ES-I3 (cell line): ENCODE results near the gene SOX10.
"Not testable (repeated sequence)": the region's sequence is repeated elsewhere in the genome, so short reads cannot be mapped to it uniquely, and the experiment has no call there.

Experiments
- H3K36me3 ChIP-seq: 2 replicates; pipeline ENCODE4 v1.6.1; 2013; ENCODE audit warnings: mild to moderate bottlenecking, low read length, control low read depth, moderate library complexity; ENCODE audit not compliant: insufficient read depth
- H3K4me1 ChIP-seq: 2 replicates; pipeline ENCODE4 v1.6.1; 2013; ENCODE audit warnings: mild to moderate bottlenecking, control low read depth, low read length; ENCODE audit not compliant: insufficient read depth
- H3K9ac ChIP-seq: 2 replicates; pipeline ENCODE4 v1.6.1; 2013; ENCODE audit warnings: low read depth, mild to moderate bottlenecking, low read length, moderate library complexity
- H3K9me3 ChIP-seq: 2 replicates; pipeline ENCODE4 v1.6.1; 2013; ENCODE audit warnings: mild to moderate bottlenecking, low read length, moderate library complexity; ENCODE audit not compliant: control insufficient read depth, insufficient read depth

SOX10 gene

DNA sequence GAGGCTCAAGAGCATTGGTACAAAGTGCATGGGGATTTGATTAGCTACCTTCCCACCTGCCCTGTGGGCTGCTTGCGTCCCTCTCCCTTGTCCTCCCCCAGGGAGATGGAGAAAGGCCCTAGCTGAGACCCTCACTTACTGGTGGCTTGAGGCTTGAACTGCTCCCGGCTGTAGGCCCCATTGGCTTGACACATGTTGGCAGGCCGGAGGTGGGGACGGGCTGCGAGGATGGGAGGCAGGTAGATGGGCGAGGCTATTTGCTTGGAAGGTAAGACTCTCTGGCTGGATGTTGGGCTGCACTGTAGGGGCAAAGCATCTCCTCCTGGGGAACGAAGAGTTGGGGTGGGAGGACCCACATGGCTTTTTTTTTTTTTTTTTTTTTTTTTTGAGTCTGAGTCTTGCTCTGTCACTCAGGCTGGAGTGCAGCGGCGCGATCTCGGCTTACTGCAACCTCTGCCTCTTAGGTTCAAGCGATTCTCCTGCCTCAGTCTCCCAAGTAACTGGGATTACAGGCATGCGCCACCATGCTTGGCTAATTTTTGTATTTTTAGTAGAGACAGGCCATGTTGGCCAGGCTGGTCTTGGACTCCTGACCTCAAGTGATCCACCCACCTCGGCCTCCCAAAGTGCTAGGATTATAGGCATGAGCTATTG, 37.1 kb downstream of the SOX10 start:
- not testable (repeated sequence) for H3K4me1 ChIP-seq, H3K36me3 ChIP-seq, H3K9ac ChIP-seq, H3K9me3 ChIP-seq

DNA sequence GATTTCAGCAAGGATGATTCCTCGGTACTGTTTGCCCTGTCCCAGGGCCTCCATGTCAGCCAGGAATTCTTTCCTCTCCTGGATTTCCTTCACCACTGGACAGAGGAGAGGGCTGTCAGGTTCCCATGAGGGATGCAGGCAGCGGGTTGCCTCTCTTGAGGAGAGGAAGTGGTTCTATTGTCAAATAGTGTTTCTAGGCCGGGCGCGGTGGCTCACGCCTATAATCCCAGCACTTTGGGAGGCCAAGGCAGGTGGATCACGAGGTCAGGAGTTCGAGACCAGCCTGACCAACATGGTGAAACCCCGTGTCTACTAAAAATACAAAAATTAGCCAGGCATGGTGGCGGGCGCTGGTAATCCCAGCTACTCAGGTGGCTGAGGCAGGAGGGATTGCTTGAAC, 39.9 kb downstream of the SOX10 start:
- H3K9ac ChIP-seq, H3K9me3 ChIP-seq, H3K4me1 ChIP-seq, H3K36me3 ChIP-seq: not testable (repeated sequence)

DNA sequence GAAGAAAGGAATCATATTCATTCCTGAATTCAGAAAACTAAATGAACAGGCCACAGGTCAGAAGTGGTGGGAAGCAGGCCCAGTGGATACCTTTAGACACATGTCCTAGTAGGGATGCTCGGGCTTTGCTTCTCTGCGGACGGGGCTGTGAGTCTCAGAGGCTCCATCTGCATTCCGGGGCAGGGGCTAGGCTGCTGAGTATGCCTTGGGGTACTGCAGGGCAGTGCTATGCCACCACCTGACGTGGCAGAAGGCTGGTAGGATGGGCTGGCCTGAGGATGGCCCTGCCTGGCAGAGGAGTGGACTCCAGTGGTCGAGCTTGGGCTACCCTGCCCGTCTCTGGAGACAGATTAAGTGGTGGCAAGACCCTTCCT, 40.5 kb downstream of the SOX10 start:
- Histone ChIP-seq H3K9ac (no peak overlapping the region), H3K4me1 (no peaks in the 10 kb centered on the region), H3K9me3 (no peaks in the 10 kb centered on the region), H3K36me3 (peaks cover 7% of the 10 kb centered on the region; the same call in 1 of the 2 replicates)

DNA sequence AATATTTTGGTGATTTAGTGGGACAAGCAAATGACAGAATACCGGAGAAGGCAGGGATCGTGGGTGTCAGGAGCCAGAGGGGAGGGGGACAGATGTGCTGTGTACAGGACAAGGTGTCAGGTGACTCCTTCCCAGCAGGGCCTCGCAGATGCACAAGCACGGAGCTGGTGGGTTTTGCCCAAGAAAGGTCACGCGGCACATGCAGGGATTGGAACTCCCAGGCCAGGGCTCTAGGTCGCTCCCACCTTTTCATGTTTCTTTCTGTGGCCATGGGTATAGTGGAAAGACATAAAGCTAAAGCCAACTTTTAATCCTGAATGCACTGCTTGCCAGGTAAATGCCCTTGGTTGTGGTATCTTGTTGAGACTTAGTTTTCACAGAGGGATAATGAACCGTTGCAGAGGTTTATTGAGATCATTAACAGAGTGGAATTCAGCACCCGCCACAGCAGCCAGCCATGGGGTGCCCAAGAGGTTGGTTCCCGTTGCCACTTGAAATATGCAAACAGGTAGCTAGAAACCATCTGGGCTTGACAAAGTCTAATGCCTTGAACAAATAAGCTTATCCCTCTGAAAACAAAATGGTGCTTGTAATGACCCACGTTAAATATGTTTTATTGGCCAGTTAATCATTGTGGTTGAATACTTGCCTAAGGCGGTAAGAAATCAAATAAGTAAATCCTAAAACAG, 41.1 kb downstream of the SOX10 start:
- H3K4me1 ChIP-seq, result no peaks in the 10 kb centered on the region
- peaks cover 7% of the 10 kb centered on the region; the same call in 1 of the 2 replicates for H3K36me3 ChIP-seq
- H3K9me3 ChIP-seq, result no peaks in the 10 kb centered on the region
- H3K9ac ChIP-seq, result no peak overlapping the region

DNA sequence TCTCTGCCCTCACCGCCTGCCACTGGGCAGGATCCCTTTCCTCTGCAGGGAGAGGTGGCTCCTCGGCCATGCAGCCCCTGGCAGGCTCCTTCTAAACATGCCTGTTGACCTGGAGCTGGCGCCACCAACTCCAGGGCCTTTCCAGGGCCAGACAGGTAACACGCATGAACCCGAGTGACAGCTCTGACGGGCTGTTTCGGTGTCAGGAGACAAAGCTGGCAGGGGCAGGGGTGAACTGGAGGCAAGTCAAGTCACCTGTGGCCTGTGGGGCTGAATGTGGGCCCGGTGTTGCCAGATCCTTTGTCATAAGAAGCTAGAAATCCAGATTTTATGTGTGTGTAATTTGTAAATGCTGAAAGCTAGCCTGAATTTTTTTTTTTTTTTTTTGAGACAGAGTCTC, 42.2 kb downstream of the SOX10 start:
- H3K36me3 ChIP-seq, result peaks cover 7% of the 10 kb centered on the region; the same call in 1 of the 2 replicates
- no peaks in the 10 kb centered on the region for H3K9me3 ChIP-seq
- H3K9ac ChIP-seq, result no peak overlapping the region
- no peaks in the 10 kb centered on the region for H3K4me1 ChIP-seq

DNA sequence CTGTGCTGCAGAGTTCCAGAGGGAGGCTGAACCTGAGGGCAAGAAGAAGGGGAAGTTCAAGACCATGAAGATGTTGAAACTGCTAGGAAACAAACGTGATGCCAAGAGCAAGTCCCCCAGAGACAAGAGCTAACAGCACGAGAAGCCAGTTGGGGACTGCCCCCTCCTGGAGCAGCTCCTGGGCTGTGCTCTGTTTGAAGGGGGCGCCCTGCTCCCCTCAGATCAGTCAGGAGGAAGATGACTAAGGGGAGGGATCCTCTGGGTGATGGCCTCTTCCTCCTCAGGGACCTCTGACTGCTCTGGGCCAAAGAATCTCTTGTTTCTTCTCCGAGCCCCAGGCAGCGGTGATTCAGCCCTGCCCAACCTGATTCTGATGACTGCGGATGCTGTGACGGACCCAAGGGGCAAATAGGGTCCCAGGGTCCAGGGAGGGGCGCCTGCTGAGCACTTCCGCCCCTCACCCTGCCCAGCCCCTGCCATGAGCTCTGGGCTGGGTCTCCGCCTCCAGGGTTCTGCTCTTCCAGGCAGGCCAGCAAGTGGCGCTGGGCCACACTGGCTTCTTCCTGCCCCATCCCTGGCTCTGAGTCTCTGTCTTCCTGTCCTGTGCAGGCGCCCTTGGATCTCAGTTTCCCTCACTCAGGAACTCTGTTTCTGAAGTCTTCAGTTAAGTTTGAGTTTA, 43.5 kb downstream of the SOX10 start:
- Histone ChIP-seq H3K9me3 (no peaks in the 10 kb centered on the region), H3K36me3 (peaks cover 7% of the 10 kb centered on the region; the same call in 1 of the 2 replicates), H3K9ac (no peak overlapping the region), H3K4me1 (no peaks in the 10 kb centered on the region)

DNA sequence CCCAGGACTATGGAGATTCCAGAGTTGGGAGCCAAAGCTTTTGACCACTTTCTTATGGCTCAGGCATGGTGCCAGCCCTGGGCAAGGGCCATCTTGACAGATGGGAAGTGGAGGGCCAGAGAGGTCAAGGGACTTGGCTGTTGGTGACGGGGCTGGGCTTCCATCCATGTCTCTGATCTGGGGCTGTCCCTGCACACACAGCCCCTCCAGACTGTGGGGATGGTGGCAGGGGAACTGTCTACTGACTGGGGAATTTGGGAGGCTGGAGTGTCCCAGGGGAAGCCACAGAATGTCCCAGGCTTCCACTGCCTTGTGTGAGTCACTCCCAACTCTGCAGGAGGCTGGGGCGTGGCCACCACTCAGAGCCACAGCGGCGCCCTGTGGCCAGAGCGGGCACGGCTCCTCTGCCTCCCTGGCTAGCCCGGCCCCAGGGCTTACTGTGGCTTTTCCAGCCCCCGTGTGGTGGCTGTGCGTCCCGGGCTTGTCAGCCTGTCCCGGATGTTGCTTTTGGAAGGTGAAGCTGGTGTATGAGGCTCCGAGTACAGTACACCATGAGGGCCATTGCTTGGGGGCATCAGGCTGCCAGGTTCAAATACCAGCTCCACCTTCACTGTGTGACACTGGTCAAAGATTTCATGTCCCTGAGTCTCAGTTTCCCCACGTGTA, 50.5 kb downstream of the SOX10 start:
- Histone ChIP-seq H3K36me3 (no peaks in the 10 kb centered on the region; the same call in 1 of the 2 replicates), H3K4me1 (no peaks in the 10 kb centered on the region; the same call in 1 of the 2 replicates), H3K9me3 (no peaks in the 10 kb centered on the region), H3K9ac (no peak overlapping the region)

DNA sequence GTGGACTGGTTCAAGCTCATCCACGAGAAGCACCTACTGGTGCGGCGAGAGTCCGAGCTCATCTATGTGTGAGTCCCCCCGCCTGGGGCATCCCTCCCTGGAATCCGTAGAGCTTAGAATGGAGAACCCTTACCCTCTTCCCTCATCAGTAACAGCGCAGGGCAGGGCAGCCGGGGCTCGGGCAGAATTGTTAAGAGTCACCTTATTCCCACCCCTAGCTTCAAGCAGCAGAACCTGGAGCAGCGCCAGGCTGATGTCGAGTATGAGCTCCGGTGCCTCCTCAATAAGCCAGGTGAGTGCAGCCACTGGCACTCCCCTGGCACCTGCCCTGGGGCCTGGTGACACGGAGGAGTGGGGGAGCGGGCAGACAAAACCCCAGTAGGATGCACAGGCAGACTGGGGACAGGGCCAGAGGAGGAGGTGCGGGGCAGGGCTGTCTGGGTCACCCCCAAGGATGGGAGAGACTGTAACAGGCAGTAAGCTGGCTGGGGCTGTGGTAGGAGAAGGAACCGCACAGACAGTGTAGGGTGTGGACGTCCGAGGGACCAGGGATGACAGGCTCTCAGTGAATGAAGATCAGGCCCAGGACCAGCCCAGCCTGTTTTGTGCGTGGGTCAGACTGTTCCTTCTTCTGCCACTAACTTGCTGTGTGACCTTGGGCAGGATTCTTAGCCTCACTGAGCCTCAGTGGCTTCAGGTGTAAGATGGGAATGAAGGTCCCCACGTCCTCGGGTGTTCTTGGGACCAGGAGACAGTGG, 51.4 kb downstream of the SOX10 start:
- Histone ChIP-seq H3K9ac (no peak overlapping the region), H3K4me1 (no peaks in the 10 kb centered on the region; the same call in 1 of the 2 replicates), H3K36me3 (no peaks in the 10 kb centered on the region; the same call in 1 of the 2 replicates), H3K9me3 (no peaks in the 10 kb centered on the region)

DNA sequence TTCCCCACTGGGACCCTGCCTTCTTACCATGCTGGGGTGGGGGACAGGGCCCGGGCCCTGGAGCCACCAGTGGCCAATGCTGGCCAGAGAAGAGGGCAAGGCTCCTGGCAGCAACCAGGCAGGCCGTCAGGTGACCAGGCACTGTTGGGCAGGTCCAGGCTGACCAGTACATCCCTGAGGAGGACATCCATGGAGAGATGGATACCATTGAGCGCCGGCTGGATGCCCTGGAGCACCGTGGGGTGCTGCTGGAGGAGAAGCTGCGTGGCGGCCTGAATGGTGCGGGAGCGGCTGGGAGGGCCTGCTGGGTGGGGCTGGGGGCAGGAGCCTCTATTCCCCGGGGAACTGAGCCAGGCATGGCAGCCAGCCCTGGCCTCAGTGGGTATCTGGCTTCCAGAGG, 52.0 kb downstream of the SOX10 start:
- Histone ChIP-seq H3K4me1 (no peaks in the 10 kb centered on the region; the same call in 1 of the 2 replicates), H3K36me3 (no peaks in the 10 kb centered on the region; the same call in 1 of the 2 replicates), H3K9me3 (no peaks in the 10 kb centered on the region), H3K9ac (no peak overlapping the region)

DNA sequence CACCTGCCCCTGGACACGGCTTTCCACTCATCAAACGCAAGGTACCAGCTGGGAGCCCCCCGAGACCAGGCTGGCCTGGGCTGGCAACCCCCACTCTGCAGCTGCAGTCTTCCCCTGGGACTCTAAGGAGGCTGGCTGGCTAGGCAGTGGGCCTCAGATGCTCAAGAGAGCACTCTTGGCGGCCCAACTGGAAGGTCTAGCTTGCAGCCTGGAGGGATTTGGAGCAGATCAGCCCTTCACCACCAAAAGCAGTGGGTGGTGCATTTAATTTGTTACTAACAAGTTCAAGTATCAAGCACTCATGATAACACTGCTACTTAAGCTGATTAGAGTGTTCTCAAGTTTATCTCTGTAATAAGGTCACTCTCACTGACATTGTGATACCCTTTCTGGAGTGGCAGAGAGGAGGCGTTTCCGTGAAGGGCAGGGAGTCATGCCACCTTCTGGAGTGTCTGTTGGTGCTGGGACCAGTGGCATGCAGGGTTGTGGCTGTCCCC, 52.4 kb downstream of the SOX10 start:
- Histone ChIP-seq H3K9me3 (no peaks in the 10 kb centered on the region), H3K9ac (no peak overlapping the region), H3K4me1 (no peaks in the 10 kb centered on the region; the same call in 1 of the 2 replicates), H3K36me3 (no peaks in the 10 kb centered on the region; the same call in 1 of the 2 replicates)

DNA sequence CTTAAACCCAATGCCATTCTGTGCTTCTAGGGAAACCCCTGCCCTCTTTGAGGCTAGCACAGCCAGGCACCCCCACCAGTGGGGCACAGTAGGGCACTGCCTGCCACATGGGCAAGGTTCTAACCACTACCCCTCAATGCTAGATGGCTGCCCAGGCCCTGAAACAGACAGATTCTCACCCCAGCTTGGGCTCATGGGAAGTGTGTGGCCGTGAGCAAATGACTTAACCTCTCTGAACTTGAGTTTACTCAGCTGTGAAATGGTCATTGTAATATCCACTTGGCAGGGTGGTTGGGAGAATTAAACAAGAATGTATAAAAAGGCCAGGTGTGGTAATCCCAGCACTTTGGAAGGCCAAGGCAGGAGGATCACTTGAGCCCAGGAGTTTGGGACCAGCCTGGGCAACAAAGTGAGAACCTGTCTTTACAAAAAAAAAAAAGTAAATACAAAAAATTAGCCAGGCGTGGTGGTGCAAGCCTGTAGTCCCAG, 53.4 kb downstream of the SOX10 start:
- H3K36me3 ChIP-seq, result no peaks in the 10 kb centered on the region; the same call in 1 of the 2 replicates
- H3K9ac ChIP-seq, result no peak overlapping the region
- no peaks in the 10 kb centered on the region for H3K9me3 ChIP-seq
- H3K4me1 ChIP-seq, result no peaks in the 10 kb centered on the region; the same call in 1 of the 2 replicates

DNA sequence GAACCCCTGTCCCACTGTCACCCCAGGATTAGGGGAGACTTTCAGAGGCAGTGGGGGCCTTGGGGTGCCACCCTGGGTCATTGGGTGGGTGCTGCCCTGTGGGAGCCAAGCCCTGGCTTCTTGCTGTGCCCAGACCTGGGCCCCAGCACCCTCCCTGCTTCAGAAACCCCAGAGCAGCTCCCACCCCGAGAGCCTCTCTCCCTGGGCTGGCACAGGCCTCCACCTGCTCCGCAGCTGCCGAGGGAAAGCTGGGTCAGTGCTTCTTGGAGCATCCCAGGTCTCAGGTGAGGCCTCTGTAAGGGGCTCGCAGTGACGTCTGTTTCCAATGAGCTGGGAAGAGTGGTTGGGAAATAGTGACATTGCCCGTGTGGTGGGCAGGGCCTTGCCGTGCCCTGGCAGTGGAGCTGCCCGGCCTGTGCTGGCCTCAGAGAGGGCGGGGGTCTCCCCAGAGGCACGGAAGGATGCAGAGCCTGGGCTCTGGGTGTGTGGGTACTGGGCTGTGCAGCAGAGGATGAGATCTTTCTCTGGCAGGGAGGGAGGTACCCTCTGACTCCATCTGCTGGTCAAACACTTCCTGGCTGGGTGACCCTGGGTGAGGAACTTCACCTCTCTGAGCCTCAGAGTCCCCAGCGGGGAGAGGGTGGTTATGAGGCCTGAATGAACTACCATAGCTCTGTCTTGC, 53.9 kb downstream of the SOX10 start:
- Histone ChIP-seq H3K9ac (no peak overlapping the region), H3K36me3 (no peaks in the 10 kb centered on the region; the same call in 1 of the 2 replicates), H3K9me3 (no peaks in the 10 kb centered on the region), H3K4me1 (no peaks in the 10 kb centered on the region; the same call in 1 of the 2 replicates)

DNA sequence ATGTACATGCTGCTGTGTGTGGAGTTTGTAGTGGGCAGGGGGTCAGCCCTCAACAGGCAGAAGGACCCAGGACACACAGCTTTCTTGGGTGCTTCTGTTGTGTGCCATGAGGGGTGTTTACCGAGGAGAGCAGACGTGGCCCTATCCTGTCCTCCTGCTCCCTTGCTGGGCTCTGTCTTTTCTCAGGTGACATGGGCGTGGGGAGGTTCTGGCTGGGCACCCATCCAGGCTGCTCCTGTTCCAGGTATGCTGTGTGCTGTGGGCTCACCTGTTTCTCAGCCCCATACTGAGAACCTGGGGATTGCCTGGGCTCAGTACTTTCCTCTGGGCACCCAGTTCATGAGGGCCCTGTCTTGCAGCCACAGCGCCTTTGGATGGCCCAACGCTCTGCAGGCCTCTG, 55.0 kb downstream of the SOX10 start:
- H3K36me3 ChIP-seq, result no peaks in the 10 kb centered on the region; the same call in 1 of the 2 replicates
- no peak overlapping the region for H3K9ac ChIP-seq
- H3K4me1 ChIP-seq, result no peaks in the 10 kb centered on the region; the same call in 1 of the 2 replicates
- no peaks in the 10 kb centered on the region for H3K9me3 ChIP-seq
